GM10847 (cell line): ENCODE data around the gene IER2.

Source experiments
- POLR2A ChIP-seq: IDR thresholded peaks from 2 replicates; pipeline ENCODE4 v1.6.1; 2011; ENCODE audit not compliant: insufficient read length; ENCODE audit errors: extremely low read depth

Gene IER2

DNA sequence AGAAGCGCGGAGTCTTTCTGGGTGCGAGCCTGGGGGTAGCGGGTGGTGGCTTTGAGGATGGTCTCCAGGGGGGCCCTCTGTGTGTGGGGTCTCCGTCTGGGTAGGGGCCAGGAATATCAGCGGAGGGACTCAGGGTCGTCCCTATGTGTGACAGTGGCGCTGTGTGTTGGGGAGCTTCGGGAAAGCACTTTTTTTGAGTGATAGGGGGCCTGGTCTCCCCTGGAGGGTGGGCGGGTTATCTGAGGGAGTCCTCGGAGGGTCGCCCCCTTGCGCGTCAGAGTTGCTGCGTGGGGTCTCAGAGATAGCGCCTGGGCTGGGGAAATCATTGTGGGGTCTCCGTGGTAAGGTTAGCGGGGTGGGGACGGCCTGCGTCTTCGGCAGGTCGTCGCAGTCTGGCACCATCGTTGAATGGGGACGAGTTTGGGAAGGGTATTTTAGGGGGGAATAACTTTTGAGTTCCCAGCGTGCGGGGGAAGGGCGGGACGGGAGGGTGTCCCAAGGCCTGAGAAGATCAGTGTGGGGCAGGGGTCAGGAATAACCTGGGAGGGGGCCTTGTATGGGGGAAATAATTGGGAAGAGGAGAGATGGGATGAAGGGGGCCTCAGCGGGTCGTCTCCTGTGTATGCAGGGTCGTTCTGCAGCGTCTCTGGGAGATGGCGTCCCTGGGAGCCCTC is 857 bp downstream of the IER2 start:
- no peak for TF ChIP-seq POLR2A

DNA sequence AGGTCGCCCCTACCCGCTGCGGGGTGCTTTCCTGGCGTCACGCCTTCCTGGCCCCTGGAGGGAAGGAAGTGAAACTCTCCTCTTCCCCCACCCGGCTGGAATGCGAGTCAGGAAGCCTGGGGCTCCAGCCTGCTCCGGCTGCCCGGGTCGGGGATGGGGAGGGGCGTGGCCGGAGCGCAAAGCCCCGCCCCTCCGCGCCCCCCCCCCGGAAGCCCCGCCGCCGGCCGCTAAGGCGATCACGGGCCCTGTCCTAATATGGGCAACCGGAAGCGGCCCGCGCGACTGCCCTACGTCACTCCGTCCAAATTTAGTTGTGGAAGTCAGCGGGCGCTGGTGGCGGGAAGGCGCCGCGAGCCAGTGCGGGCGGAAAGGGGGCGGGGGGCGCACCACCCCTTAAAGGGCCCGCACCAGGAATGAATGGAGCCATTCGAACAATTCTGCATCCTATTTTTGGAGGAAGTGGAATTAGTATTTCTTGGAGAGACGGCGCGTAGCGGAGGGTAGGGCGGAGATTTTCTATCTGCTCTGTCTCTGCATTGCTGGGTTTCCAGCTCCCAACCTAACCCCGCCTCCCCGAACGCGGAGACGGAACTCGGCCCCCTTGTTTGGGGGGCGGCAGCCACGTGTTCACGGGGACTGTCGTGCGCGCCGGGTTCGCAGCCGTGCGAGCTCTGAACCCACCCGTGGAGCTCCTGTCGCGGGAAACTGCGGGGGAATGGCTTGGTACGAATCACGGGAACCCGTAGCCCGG is 1.6 kb downstream of the IER2 start:
- TF ChIP-seq POLR2A: peak; percentile 41

DNA sequence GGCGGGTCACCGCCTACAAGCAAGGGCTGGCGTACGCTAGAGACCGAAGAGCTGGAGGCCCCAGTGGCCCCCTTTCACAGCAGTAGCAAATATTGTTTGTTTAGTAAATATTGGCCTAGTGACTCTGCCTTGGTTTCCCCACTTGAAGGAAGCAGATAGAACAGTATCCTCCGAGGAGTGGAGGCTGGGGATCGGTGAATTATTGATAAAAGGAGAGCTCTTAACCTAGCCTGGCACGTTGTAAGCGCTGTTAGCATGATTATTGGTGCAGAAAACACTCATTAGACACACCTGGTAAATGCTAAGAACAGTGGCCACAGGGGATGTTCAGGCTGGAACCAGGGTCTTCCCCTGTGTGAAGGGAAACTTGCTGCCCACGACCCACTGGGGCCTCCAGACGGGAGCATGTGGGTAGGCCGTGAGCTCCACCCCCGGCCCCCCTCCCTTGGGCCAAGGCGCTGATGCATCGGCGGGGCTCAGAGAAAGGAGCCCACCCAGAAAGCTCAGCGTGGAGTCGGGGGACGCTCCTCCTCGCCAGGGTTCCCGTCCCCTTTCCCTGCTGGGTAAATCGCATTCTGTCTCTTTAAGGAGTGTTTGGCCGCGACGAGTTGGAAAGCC is 2.3 kb downstream of the IER2 start:
- TF ChIP-seq POLR2A: no peak

DNA sequence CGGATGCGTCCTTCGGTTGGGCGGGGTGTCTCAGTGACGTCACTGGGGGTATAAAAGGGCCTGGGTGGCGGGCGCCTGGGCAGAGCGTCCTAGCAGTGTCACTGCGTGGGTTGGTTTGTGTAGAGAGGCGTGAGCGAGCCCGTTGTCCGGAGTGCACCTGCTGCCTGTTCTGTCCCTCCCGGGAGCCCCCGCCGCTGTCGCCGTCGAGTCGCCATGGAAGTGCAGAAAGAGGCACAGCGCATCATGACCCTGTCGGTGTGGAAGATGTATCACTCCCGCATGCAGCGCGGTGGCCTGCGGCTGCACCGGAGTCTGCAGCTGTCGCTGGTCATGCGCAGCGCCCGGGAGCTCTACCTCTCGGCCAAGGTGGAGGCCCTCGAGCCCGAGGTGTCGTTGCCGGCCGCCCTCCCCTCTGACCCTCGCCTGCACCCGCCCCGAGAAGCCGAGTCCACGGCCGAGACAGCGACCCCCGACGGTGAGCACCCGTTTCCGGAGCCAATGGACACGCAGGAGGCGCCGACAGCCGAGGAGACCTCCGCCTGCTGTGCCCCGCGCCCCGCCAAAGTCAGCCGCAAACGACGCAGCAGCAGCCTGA is 2.9 kb downstream of the IER2 start:
- peak; percentile 100 for TF ChIP-seq POLR2A

DNA sequence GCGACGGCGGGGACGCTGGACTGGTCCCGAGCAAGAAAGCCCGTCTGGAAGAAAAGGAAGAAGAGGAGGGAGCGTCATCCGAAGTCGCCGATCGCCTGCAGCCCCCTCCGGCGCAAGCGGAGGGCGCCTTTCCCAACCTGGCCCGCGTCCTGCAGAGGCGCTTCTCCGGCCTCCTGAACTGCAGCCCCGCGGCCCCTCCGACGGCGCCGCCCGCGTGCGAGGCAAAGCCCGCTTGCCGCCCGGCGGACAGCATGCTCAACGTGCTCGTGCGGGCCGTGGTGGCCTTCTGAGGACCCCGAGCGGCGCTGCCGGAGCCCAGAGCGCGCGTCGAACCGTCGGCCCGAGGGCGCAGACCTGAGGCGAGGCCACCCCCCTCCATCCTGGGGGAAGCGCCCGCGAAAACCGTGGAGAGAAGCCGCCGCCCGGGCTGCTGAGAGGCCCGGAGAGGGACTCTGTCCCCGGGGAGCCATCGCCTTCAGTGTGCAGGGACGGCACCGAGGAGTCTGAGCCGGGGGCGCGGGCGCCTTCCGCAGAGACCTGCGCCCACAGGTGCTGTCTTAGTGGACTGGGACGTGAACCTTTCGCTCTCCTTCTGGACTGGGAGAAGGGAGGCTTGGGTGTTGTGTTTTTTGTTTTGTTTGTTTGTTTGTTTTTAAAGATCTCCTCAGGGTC is 3.5 kb downstream of the IER2 start:
- peak; percentile 35 for TF ChIP-seq POLR2A

DNA sequence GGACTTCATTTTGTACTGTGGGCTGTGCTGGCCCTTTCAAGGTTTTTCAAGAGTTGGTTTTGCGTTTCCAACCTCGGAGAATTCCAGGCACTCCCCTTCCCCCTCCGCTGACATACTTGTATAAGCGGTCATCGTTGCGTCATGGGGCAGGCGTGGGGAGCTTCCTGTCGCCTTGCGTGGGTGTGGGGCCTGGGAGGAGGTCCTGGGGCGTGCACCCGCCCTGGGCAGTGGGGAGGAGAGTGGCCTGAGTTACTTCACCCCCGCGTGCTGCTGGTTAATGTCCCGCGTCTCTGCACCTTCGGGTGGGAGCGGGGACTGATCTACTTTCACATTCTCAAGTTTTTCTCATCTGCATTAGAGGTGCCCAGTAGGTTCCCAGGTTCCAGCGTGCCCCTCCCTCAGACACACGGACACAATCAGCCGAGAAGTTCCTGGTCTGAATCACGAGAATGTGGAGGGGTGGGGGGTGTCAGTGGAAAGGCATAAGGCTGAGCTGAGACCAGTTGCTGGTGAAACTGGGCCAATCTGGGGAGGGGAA is 4.1 kb downstream of the IER2 start:
- TF ChIP-seq POLR2A: no peak

DNA sequence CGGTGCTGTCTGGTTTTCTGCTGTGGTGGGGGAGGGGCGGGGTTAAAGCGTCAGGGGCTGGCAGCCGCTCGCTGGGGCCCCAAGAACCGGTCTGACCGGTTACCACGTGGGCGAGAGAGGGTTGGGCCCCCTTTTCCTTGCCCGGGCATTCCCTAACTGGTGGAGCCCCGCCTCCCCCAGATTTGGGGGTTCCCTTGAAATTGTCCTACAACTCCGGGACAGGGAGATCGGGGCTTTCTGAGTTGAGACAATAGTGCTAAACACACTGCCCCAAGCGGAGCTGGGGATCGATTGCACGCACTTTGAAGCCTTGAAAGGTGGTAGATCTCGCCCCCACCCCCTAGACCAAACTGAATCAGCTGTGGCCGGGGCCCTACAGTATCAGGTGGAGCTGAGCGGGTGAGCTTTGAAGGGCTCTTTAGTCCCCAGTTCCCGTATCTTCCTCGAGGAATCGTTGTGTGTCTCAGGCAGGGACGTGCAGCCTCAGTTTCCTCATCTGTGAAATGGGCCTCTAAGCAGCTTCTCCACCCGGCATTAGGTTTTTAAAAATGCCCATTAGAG is 4.8 kb downstream of the IER2 start:
- TF ChIP-seq POLR2A: peak; percentile 2

DNA sequence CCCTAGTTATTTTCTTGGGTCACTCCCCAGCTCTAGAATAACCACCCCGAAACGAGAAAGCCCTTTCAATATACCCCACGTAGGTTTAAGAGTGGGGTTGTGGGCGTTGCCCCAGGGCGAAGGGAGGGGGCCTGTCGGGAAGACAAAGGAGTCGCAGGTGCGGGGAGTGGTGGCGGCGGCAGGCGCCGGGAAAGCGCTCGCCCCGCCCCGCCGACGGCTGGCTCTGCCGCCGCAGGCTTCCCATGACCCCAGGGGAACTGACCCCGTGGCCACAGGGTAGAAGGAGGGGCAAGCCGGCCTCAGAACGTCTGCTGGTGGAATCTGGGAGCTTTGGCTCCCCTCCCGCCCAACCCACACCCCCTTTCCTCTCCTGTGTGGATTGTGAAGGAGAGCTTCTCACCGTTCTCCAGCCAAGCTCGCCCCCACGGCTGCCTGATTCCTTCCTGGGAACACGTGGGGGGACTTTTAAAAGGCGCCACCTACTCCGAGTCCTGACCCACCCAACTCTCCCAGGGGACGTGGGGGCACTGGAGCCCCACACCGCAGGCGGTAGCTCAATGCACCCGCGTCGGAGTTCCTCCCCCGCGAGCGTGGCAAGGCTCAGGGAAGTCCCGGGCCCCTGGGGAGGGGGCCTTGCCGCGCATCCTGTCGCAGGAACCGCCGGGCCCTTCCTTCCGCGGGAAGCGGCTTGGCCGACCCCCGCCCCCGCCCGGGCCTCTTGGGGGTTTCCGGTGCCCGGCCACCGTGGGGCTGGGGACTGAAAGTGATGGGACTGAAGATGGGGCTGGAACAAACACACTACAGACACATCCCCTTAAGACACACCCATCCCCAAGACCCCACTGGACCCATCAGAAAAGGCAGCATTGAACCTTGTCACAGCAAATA is 5.5 kb downstream of the IER2 start:
- TF ChIP-seq POLR2A: no peak

DNA sequence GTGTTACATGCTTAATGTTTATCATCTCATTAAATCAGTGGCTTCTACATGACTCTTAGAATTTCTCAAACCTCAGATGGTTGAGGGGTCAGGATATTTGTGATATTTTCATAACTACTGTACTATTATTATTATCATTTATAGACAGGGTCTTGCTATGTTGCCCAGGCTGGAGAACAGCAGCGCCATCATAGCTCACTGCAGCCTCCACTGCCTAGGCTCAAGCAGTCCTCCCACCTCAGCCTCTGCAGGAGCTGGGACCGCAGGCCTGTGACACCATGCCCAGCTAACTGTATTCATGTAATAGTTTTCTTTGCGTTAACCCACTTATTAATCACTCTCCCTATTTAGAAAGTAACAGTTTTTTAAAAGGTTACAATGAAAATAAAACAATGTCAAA is 9.5 kb downstream of the IER2 start:
- TF ChIP-seq POLR2A: no peak

DNA sequence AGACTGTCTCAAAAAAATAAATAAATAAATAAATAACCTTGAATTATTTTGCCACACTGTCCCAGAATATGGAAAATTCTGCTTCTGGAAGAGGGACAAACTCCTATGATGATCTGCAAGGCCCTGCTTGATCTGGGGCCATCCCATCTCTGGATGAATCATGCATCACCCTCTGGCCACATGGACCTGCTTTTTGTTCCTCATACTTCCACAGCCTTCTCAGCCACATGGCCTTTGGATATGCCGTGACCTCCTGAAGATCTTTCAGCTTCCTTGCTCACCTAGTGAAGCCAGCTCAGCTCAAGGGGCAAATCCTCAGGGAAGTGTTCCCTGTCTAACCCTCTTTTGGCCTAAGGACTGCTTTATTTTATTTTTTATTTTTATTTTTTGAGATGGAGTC is 10.3 kb downstream of the IER2 start:
- TF ChIP-seq POLR2A: no peak

DNA sequence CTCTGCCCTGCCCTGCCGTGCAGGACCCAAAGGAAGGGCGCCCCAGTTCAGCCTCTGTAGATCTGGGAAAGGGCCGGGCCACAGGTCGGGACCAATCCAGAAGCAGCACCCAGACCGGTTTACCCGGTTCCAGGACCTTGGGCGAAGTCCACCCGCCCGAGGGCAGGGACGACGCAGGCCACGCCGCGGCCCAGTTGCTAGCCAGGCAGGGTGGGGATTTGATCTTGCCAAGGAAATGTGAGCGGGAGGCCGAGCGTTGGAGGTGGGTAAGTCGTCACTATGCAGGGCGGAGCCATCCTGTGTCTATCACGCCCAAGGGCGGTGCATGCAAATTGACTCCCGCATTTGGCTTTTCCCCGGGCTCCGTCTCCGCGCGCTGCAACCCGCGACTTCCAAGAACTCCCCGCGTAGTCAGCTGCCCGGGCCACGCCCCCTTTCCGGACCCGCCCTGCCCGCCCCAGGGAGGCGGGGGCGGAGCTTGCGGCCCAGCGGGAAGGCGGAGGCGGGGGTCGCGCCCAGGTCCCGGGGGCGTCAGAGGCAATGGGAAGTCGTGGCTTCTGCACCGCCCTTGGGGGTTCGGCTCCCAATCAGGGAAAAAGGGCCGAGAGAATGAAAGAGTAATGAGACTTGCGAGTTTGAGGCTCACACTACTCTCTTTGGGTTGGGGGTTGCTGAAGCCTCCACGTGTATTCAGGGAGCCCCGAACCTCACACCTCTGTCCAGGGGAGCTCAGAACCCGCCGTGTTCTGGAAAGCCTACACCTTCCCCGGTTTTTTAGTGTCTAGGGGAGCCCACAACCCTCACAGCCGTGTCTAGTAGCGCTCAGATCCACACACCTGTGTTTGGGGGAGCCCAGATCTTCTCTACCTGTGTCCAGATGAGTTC is 12.8 kb downstream of the IER2 start:
- TF ChIP-seq POLR2A: peak; percentile 78

DNA sequence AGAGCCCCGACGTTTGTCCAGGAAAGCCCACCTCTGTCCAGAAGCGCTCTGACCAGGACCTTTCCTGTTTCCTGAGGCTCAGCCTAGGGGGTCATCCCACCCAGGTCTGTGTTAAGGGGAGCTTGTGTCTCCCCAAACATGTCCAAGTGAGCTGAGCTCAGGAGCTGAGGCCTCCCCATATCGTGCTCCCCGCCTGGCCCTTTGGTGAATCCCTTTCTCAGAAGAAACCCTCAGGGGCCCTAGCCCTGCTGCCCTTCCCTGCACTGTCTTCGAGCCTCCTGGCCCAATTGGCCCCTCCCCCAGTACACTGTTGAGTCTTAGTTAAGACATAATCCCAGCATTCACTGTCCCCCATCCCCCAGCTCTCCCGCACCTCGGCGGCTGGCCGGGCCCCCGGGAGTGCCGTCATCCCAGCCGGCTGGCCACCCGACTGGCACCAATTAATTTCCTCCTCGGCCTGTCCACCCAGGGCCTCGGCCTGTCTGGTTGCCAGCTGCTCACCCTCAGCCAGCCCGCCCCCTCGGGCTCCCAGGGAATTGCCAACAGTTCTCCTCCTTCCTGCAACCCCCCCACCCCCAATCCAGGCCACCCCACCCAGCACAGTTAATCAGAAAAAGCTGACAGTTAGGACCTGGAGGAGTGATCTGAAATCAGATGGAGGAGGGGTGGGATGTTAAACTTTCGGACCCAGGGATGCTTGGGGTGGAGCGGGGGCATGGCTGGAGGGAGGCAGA is 13.6 kb downstream of the IER2 start:
- no peak for TF ChIP-seq POLR2A
